Ovary (tissue), 3 donors: ENCODE measurements around the gene LIPN.

Source experiments
- EP300 ChIP-seq: sonication (generic); formaldehyde crosslinking; IDR thresholded peaks from one replicate; pipeline ENCODE4 v1.6.1; 2017; ENCODE audit warnings: antibody characterized with exemption
- POLR2A ChIP-seq: fragments of 450-650 bp; IDR thresholded peaks from one replicate; pipeline ENCODE4 v1.6.1; 2017; ENCODE audit warnings: antibody characterized with exemption, mild to moderate bottlenecking, moderate library complexity
- TF ChIP-seq, protein P1 (sequence below), 3 donors: fragments of 450-650 bp in 2 of 3; fragments of 200-600 bp in 1 of 3; IDR thresholded peaks; one replicate each; pipeline versions ENCODE4 v1.5.1 to v1.8.0; 2016 to 2022; ENCODE audit warnings: antibody characterized with exemption in 3 of 3, mild to moderate bottlenecking in 1 of 3
- donor health status: DM: no; HTN: no; CAD: no.

DNA sequence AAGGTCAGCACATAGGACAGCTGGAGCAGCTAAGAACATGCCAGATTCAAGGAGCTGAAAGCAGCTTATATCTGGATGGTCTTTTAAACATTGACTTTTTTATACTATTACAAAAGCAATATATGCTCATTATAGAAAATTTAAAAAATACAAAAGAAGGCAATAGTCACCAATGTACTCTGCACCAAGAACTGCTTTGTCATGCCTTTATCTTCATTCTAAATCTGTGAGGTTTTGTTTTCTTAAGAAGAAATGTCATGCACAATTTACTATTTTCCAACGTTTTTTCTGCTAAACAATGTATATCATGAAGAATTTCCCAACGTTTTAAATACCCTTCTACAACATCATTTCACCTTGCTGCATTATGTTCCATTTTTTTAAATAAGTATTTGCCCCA lies 45.5 kb downstream of the LIPN start:
- TF ChIP-seq, protein P1, sequence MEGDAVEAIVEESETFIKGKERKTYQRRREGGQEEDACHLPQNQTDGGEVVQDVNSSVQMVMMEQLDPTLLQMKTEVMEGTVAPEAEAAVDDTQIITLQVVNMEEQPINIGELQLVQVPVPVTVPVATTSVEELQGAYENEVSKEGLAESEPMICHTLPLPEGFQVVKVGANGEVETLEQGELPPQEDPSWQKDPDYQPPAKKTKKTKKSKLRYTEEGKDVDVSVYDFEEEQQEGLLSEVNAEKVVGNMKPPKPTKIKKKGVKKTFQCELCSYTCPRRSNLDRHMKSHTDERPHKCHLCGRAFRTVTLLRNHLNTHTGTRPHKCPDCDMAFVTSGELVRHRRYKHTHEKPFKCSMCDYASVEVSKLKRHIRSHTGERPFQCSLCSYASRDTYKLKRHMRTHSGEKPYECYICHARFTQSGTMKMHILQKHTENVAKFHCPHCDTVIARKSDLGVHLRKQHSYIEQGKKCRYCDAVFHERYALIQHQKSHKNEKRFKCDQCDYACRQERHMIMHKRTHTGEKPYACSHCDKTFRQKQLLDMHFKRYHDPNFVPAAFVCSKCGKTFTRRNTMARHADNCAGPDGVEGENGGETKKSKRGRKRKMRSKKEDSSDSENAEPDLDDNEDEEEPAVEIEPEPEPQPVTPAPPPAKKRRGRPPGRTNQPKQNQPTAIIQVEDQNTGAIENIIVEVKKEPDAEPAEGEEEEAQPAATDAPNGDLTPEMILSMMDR (IDR thresholded peaks at IDR 0.05), result no peak
- TF ChIP-seq POLR2A (no peak), EP300 (no peak)
